ENCODE results near the gene CHAC1. TPM values are rescaled to one million over a fixed set of nuclear protein-coding genes. Genes with fewer than 3 reads are reported as not detected.

CHAC1 gene
- total RNA-seq, 2 donors from 2014 or later, result 0.18 to 2.7 TPM

DNA sequence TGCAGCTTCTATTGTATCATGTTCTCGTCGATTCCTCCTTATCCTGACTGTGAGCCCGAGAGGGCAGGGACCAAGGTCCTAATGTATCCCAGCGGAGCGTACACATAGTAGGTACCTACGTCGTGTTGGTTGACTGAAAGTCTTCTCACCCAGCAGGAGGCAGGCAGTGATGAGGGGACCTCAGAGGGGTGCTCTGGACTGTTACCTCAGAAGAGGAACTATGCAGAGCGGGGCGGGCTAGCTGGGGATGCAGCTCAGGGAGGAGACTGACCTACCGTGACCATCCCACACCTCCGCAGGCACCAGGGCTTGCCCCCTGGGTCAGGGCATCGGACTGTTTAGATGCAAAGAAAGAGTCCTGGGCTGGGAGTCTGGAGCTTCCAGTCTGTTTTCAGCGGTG lies 11.4 kb downstream of the CHAC1 start:
- no peaks in the 10 kb centered on the region for H3K9me3 ChIP-seq
- intact Hi-C loops (cut with DNase I), result no loop called here
- H3K4me1 ChIP-seq (replicated peaks), result no peaks in the 10 kb centered on the region
- H3K27ac ChIP-seq, result no peak overlapping the region
- no peak overlapping the region for H3K4me3 ChIP-seq
- H3K36me3 ChIP-seq, result no peaks in the 10 kb centered on the region
- TF ChIP-seq POLR2AphosphoS5 (IDR thresholded peaks at IDR 0.05), result no peak
- TF ChIP-seq, protein P1, sequence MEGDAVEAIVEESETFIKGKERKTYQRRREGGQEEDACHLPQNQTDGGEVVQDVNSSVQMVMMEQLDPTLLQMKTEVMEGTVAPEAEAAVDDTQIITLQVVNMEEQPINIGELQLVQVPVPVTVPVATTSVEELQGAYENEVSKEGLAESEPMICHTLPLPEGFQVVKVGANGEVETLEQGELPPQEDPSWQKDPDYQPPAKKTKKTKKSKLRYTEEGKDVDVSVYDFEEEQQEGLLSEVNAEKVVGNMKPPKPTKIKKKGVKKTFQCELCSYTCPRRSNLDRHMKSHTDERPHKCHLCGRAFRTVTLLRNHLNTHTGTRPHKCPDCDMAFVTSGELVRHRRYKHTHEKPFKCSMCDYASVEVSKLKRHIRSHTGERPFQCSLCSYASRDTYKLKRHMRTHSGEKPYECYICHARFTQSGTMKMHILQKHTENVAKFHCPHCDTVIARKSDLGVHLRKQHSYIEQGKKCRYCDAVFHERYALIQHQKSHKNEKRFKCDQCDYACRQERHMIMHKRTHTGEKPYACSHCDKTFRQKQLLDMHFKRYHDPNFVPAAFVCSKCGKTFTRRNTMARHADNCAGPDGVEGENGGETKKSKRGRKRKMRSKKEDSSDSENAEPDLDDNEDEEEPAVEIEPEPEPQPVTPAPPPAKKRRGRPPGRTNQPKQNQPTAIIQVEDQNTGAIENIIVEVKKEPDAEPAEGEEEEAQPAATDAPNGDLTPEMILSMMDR (IDR thresholded peaks at IDR 0.05), result no peak
- no peak for TF ChIP-seq POLR2A (IDR thresholded peaks at IDR 0.05)
- no peak for DNase-seq (ENCODE audit: low spot score)
- no peaks in the 10 kb centered on the region for H3K27me3 ChIP-seq (replicated peaks; ENCODE audit: insufficient read depth)
- 88% methylated on average over 13 of the region's 13 CpGs for WGBS

DNA sequence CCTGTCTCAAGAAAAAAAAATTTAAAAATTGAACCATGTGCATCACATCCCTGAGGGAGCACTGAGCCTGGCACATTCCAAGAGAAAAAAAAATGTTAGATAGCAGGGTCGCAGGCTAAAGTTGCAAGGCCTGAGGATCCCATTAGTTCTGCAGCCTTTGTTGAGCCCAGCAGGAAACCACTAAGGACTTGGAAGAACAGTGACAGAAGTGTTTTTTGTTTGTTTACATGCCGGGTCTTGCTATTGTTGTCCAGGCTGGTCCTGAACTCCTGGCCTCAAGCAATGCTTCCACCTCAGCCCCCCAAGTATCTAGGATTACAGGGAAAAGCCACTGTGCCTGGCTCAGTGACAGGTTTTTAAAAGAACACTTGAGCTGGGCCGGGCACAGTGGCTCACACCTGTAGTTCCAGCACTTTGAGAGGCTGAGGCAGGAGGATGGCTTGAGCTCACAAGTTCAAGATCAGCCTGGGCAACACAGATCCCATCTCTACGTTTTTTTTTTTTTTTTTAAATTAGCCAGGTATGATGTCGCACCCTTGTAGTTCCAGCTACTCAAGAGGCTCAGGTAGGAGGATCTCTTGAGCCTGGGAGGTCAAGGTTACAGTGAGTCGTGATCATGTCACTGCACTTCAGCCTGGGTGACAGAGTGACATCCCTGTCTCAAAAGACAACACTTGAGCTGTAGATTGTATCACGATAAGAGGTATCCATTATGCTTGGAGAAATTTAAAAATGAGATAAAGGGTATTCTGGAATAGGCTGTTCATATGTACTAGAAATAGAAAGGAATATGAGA lies 15.2 kb downstream of the CHAC1 start:
- Histone ChIP-seq H3K27ac (no peak overlapping the region), H3K4me3 (no peak overlapping the region), H3K27me3 (replicated peaks; ENCODE audit: insufficient read depth) (no peaks in the 10 kb centered on the region), H3K9me3 (no peaks in the 10 kb centered on the region), H3K36me3 (no peaks in the 10 kb centered on the region), H3K4me1 (replicated peaks) (no peaks in the 10 kb centered on the region)
- TF ChIP-seq POLR2AphosphoS5 (IDR thresholded peaks at IDR 0.05) (no peak), POLR2A (IDR thresholded peaks at IDR 0.05) (no peak)
- TF ChIP-seq, protein P1 (IDR thresholded peaks at IDR 0.05), result no peak
- DNase-seq (ENCODE audit: low spot score), result no peak
- intact Hi-C loops (cut with DNase I), result no loop called here
- WGBS, result 73% methylated on average over 7 of the region's 7 CpGs

DNA sequence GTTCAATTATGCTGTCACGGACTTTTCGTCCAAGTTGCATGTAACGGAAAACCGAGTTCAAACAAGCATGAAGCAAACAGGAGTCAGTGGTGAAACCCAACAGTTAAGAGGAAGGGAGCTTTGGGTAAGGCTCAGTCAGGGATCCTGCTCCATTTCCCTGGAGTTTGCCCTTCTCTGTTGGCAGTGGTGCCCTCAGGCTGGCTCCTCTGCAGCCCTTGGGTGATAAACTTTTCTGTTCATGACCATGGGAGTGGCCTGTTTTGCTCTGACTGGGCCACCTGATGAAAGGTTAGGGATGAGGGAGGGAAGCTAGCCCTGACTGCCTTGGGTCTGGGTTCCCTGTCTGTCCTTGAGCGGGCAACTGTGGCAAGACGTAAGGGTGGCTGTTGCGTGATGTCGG lies 16.1 kb downstream of the CHAC1 start:
- TF ChIP-seq POLR2A (IDR thresholded peaks at IDR 0.05) (no peak), POLR2AphosphoS5 (IDR thresholded peaks at IDR 0.05) (no peak)
- TF ChIP-seq, protein P1 (IDR thresholded peaks at IDR 0.05), result no peak
- Histone ChIP-seq H3K4me1 (replicated peaks) (no peaks in the 10 kb centered on the region), H3K4me3 (no peak overlapping the region), H3K27me3 (replicated peaks; ENCODE audit: insufficient read depth) (no peaks in the 10 kb centered on the region), H3K36me3 (no peaks in the 10 kb centered on the region), H3K9me3 (no peaks in the 10 kb centered on the region), H3K27ac (no peak overlapping the region)
- intact Hi-C loops (cut with DNase I), result no loop called here
- no peak for DNase-seq (ENCODE audit: low spot score)
- 93% methylated on average over 8 of the region's 8 CpGs for WGBS

DNA sequence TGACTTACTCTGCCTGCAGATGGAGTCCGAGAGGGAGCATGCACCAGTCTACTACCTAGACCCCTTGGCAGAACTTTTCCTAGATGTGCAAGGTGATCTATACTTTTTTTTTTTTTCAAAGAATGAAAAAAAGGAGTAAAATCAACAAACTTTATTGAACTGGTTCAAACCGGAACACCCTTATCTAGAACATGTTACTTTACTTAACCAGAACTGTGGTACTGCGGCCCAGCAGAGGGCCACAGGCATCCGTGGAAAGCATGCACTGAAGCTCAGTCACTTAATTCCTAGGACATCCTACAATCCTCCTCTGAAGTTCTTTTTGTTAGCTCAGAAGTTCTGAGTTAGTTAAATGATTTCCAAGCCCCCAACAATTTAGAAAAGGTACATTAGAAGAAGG lies 21.6 kb downstream of the CHAC1 start:
- Histone ChIP-seq H3K4me1 (replicated peaks) (no peaks in the 10 kb centered on the region), H3K27me3 (replicated peaks; ENCODE audit: insufficient read depth) (no peaks in the 10 kb centered on the region), H3K9me3 (no peaks in the 10 kb centered on the region), H3K36me3 (peaks cover 6 to 8% of the 10 kb centered on the region in 2 donors), H3K27ac (no peak overlapping the region), H3K4me3 (no peak overlapping the region)
- TF ChIP-seq, protein P1 (IDR thresholded peaks at IDR 0.05), result no peak
- TF ChIP-seq POLR2AphosphoS5 (IDR thresholded peaks at IDR 0.05), result no peak
- TF ChIP-seq POLR2A (IDR thresholded peaks at IDR 0.05), result no peak
- WGBS, result 89% methylated on average over 4 of the region's 4 CpGs
- DNase-seq (ENCODE audit: low spot score), result no peak
- intact Hi-C loops (cut with DNase I), result no loop called here

DNA sequence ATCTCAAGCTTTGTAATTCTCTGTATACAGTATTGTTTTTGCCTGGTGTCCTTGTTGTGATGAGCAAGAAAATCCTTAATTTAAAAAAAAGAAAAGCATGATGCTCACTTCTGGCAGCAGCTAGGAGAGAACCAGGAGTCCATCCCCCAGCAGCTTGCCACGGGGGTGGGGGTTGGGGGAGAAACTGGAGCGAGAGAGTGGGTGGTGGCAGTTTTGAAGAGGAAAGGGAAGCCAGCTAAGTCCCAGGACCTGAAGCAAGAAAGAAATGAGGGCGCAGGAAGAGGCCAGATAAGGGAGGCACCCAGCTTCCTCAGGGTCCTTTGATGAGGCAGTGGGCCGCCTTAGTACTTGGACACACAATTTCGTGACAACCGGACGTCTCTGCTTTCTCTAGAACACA lies 23.5 kb downstream of the CHAC1 start:
- Histone ChIP-seq H3K36me3 (peaks cover 8 to 12% of the 10 kb centered on the region in 2 donors), H3K27me3 (replicated peaks; ENCODE audit: insufficient read depth) (no peaks in the 10 kb centered on the region), H3K4me3 (no peak overlapping the region), H3K27ac (no peak overlapping the region), H3K4me1 (replicated peaks) (no peaks in the 10 kb centered on the region), H3K9me3 (no peaks in the 10 kb centered on the region)
- TF ChIP-seq, protein P1 (IDR thresholded peaks at IDR 0.05), result no peak
- TF ChIP-seq POLR2A (IDR thresholded peaks at IDR 0.05), result no peak
- TF ChIP-seq POLR2AphosphoS5 (IDR thresholded peaks at IDR 0.05), result no peak
- intact Hi-C loops (cut with DNase I), result no loop called here
- no peak for DNase-seq (ENCODE audit: low spot score)
- 75% methylated on average over 7 of the region's 7 CpGs for WGBS
